HG03565 (cell line): ENCODE results near the gene MYT1.
A peak's percentile ranks its signal among the peaks of the same experiment; 100 is the strongest.
"Not testable (repeated sequence)": the region's sequence is repeated elsewhere in the genome, so short reads cannot be mapped to it uniquely, and the experiment has no call there.

ENCODE experiments used
- ATAC-seq: cut with Tn5 transposase; IDR thresholded peaks from one replicate; pipeline ENCODE4 v1.9.1; 2021; ENCODE audit warnings: mild to moderate bottlenecking, moderate library complexity; ENCODE audit not compliant: unreplicated experiment

MYT1 gene

DNA sequence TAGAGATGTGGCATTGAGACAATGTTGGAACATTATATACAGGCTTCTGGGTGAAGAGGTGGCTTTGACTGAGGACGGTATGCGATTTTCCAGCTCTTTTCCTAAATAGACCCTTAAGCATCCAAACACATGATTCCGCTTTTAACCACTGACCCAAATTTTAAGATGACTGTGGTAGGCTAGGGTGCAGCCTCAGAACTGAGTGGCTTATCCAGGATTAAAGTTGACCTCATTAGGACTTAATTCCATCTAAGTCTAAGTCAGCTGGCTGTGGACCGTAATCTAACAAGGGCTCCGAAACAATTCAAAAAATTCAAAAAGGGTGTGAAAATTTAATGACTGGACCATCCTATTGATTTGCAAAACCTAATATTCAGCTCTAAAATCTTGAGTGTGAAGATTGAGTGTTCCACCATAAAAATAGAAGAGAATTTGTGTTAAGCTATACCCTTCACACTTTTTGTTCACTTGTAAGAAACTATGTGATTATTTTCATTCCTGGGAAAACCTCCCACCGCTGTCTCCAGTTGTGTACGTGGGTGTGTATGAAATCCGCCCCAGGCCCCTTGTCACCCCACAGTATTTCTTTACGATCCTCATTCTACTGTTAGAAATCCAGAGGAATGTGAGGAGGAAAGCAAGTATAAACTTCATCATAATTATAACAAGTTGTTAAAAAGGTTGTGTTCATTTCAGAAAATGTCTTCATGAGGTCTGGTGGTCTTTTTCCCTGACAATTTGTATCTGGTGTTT, 94.0 kb downstream of the MYT1 start:
- no peak for ATAC-seq

DNA sequence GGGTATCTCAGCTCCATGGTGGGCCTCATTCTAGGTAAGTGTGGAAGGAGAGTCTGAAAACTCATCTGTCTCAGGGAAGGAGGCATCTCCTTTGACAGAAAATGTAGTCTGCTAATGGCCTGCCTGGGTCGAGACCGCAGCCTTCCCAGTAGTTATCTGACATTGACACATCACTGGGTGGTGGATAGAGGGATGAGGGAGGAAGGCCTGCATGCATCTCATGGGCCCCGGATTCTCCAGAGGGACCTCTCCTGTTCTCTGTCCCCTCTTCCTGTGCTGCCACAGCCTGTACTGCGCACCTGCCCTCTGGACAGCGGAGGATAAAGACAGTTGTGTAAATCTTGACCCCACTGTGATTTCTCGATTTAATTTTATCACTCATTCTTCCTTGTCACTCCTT, 96.0 kb downstream of the MYT1 start:
- ATAC-seq, result no peak

- ATAC-seq, result no peak
These were observed 96.9 kb downstream of the MYT1 start for GRCh38 chr20:64261138-64261537.

DNA sequence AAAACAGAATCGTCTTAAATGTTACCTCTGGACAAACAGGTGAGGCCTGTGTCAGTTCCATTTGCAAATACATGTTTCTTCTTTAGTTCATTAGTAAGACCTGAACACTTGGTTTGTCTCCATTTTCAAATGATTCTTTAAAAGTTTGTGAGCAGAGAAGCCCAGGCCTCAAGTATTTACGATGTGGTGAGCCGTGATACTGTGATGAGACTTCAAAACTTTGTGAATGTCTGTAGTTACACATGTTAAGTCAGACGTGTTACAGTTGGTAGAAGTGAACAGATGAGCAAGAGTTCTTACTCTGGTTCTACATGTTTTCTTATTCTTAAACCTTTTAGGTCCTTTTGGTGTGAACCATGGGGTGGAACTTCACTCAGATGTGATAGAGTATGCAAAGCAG, 99.8 kb downstream of the MYT1 start:
- ATAC-seq, result no peak

- no peak for ATAC-seq
These were observed 100.9 kb downstream of the MYT1 start for GRCh38 chr20:64265201-64265600.

GRCh38 chr20:64266988-64267387, 102.7 kb downstream of the MYT1 start:
- no peak for ATAC-seq

GRCh38 chr20:64268174-64268573, 103.9 kb downstream of the MYT1 start:
- ATAC-seq, result no peak

GRCh38 chr20:64269604-64270411, 105.6 kb downstream of the MYT1 start:
- ATAC-seq, result no peak

DNA sequence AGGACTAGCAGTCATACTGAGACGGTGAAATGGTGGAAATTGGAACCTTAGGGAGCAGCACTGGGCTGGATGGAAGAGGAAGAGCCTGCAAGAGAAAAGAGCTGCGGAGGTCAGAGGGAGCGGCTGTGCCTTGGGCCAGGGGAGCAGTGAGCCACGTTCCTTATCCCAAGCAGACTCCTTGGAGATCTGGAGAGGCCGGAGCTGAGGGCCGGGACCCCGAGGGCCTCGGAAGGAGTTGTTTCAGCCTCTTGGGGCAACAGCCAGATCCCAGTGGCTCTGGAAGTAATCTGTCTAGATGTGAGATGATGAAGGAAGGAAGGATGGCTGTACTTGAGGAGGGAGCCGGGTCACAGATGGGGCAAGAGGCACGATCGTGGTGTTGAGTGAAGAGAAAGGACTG, 107.4 kb downstream of the MYT1 start:
- ATAC-seq, result no peak

- ATAC-seq, result no peak
These were observed 108.9 kb downstream of the MYT1 start for GRCh38 chr20:64273109-64273508.

- ATAC-seq, result no peak
These were observed 112.6 kb downstream of the MYT1 start for GRCh38 chr20:64276817-64277216.

- no peak for ATAC-seq
These were observed 113.5 kb downstream of the MYT1 start for GRCh38 chr20:64277571-64278316.

GRCh38 chr20:64278317-64278681, 114.0 kb downstream of the MYT1 start:
- ATAC-seq, result no peak

- ATAC-seq, result no peak
These were observed 115.7 kb downstream of the MYT1 start for GRCh38 chr20:64279826-64280459.

GRCh38 chr20:64280460-64280843, 116.2 kb downstream of the MYT1 start:
- ATAC-seq, result no peak

DNA sequence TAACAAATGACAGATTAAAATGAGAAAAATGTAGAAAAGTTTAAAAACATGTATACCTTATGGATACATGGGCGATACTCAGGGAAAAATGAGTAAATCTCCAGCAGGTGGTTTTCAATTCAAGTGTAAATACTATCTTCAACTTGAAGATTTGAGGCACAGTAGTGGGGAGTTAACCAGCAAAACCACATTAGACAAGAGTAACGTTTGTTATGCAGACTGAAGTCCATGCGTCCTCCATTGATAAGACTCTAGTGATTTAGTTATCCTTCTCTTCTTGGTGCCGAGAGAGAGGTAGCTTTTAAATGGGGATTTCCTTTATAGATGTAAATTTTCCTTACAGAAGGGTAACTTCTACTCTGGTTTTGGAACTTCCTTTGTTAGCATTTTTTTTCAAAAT, 119.4 kb downstream of the MYT1 start:
- no peak for ATAC-seq

- peak; percentile 79 for ATAC-seq
These were observed 121.6 kb downstream of the MYT1 start for GRCh38 chr20:64285579-64286446.

DNA sequence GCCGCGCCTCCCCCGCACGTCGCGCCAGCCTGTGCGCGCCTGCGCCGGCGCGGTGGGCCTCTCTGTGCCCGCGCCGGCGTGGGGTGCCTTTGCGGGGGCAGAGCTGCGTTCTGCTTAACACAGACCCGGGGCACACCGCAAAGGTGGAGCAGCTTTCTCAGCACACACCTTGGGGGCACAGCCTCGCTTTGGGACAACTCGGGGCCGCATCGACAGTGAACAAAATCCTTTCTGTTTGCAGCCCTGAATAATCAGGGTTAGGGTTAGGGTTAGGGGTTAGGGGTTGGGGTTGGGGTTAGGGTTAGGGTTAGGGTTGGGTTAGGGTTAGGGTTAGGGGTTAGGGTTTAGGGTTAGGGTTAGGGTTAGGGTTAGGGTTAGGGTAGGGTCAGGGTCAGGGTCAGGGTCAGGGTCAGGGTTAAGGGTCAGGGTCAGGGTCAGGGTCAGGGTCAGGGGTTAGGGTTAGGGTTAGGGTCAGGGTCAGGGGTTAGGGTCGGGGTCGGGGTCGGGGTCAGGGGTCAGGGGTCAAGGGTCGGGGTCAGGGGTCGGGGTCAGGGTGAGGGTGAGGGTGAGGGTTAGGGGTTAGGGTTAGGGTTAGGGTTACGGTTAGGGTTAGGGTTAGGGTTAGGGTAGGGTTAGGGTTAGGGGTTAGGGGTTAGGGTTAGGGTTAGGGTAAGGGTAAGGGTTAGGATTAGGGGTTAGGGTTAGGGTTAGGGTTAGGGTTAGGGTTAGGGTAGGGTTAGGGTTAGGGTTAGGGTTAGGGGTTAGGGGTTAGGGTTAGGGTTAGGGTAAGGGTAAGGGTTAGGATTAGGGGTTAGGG, 122.4 kb downstream of the MYT1 start:
- not testable (repeated sequence) for ATAC-seq

DNA sequence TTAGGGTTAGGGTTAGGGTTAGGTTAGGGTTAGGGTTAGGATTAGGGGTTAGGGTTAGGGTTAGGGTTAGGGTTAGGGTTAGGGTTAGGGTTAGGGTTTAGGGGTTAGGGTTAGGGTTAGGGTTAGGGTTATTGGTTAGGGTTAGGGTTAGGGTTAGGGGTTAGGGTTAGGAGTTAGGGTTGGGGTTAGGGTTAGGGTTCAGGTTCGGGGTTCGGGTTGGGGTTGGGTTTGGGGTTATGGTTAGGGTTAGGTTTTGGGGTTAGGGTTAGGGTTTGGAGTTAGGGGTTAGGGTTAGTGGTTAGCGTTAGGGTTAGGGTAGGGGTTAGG, 123.0 kb downstream of the MYT1 start:
- ATAC-seq, result not testable (repeated sequence)
